ENCODE data around the gene ZDHHC22.
"Not testable (repeated sequence)": the region's sequence is repeated elsewhere in the genome, so short reads cannot be mapped to it uniquely, and the experiment has no call there.

The ZDHHC22 gene, protein sequence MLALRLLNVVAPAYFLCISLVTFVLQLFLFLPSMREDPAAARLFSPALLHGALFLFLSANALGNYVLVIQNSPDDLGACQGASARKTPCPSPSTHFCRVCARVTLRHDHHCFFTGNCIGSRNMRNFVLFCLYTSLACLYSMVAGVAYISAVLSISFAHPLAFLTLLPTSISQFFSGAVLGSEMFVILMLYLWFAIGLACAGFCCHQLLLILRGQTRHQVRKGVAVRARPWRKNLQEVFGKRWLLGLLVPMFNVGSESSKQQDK

DNA sequence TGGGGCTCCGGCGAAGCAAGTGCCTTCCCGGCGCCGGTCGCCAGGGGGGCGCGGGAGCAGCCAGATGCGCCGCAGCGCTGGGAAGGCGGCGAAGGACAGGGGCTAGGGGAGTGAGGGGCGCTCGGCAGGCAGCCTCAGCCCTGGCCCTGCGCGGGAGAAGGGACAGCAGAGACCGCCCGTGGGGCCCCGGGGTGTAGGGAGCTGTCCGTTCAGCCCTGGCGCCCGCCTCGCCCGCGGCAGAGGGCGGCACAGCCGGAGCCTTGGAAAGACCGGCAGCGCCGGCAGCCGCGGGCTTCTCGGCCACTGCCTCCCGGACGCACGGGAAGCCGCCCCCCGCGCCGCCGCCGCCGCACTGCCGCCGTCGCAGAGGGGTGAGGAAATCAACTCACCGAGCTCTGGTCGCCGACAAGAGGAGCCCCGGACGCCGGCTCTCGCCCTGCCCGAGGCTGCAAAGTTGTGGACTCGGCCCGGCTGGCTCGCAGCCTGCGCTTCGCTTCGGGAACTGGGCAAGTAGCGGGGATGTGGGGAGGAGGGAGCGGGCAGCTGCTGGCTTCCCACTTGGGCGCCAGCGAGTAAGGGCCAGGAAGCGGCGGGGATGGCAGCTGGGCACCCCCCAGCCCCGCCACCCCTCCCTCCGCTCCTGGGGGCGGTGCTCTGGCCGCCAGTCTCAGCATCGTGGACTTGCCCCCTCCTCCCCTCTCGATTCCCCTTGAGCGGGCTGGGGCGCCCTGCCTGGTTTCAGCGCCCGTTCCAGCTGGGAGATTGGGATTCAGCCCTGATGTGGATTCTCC, at the start of gene ZDHHC22:
ZDHHC22 (minus strand) TSS at position 578 of the 791 bp plus-strand sequence. CDS start 2,053 bp downstream, outside the sequence.
- no peak for DNase-seq

GRCh38 chr14:77190977-77191376, 49.4 kb upstream of the ZDHHC22 start:
- DNase-seq, result no peak

DNA sequence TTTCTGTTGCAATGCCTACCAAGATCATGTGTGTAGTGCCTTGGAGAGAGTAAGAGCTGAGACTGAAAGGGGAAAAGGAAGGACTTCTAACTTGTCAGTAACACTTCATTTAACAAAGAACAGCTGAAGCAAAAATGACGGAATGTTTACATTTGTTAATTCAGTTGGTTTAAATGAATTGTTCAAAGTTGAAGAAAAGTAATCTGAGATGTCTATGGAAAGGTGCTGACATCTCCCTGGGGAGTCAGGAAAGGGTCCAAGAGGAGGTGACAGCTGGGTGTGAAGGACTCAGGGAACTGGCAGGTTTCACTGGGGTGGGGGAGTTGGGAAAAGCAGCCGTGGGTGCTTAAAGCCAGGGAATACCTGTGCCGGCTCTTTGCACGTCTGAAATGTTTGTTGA, 47.9 kb upstream of the ZDHHC22 start:
- DNase-seq, result no peak

- no peak for DNase-seq
Measured at GRCh38 chr14:77187649-77188012, 46.0 kb upstream of the ZDHHC22 start.

GRCh38 chr14:77186911-77187648, 45.5 kb upstream of the ZDHHC22 start:
- DNase-seq, result no peak

- no peak for DNase-seq
Measured at GRCh38 chr14:77185093-77185465, 43.5 kb upstream of the ZDHHC22 start.

- no peak for DNase-seq
Measured at GRCh38 chr14:77184396-77185092, 43.0 kb upstream of the ZDHHC22 start.

- DNase-seq, result no peak
Measured at GRCh38 chr14:77183896-77184295, 42.3 kb upstream of the ZDHHC22 start.

GRCh38 chr14:77181603-77182437, 40.2 kb upstream of the ZDHHC22 start, which contains the start of gene TMEM63C:
Gene TMEM63C, plus strand, starts transcription at chr14:77181798. Its CDS starts 37,016 bp downstream, at chr14:77218814.
- DNase-seq, result peak; percentile 80

GRCh38 chr14:77180726-77181602, 39.4 kb upstream of the ZDHHC22 start:
- no peak for DNase-seq

DNA sequence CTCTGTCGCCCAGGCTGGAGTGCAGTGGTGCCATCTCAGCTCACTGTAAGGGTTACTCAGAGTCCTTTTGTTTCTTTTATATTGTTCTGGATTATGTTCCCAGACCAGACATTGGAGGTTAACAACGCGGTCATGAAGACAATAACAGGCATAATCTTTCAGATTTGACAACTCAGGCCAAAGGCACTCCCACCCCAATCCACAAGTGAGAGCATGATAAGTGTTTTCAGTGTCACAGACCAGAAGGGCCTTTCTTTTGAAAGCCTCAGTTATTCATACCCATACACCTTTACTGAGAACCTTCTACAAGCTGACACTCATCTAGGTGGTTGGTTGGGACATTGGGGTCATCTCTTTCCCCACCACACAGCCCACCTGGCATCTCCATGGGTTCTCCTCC, 37.1 kb upstream of the ZDHHC22 start:
- DNase-seq, result no peak

GRCh38 chr14:77177702-77178101, 36.1 kb upstream of the ZDHHC22 start:
- no peak for DNase-seq

DNA sequence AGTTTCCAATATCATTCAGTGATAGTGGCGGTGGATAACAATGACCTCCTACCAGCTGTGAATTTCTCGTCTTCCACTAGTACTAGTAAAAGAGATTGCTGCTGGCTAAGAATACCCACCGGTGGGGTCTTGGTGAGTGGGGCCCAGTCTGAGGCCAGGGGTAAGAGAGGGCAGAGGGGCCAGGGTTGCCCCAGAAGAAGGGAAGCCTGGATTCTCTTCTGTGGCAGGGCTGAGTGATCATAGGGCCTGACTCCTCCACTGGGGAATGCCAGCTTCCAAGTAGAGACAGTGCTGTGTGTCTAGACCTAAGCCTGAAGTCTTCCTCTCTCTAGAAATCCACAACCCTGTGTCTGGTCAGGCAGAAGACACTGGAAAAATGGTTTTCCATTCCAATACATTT, 34.3 kb upstream of the ZDHHC22 start:
- DNase-seq, result no peak

- DNase-seq, result not testable (repeated sequence)
Measured at GRCh38 chr14:77173911-77174617, 32.5 kb upstream of the ZDHHC22 start.

- no peak for DNase-seq
Measured at GRCh38 chr14:77172916-77173315, 31.3 kb upstream of the ZDHHC22 start.

DNA sequence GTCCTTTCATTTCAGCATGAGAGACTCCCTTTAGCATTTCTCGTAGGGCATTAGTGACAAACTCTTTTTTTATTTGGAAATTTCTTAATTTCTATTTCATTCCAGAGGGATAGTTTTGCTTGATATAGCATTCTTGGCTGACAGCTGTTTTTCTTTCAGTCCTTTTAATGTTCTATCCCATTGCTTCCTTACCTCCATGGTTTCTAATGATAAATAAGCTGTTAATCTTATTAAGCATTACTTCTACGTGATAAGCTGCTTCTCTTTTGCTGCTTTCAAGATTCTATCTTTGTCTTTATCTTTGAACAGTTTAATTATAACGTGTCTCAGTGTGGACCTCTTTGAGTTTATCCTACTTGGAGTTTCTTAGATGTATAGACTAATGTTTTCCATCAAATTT, 28.5 kb upstream of the ZDHHC22 start:
- no peak for DNase-seq

DNA sequence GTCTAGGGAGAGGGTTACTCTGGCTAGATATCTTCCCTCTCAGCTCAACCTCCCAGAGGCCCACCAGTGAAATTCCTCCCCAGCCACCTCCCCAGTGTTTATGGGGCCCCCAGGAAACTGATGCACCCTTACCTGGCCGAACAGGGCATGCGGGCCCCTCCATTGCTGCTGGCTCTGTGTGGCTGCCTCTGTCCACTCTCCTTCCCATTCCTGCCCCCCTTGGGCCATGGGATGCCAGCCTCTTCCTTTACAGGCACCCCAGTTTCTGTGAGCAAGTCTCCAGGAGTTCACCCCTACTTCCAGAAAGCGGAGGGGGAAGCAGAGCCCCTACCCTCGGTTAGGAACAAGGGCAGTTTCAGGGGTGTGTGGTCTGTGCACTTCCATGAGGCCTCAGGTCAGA, 19.4 kb upstream of the ZDHHC22 start:
- DNase-seq, result no peak

- no peak for DNase-seq
Measured at GRCh38 chr14:77158882-77159255, 17.3 kb upstream of the ZDHHC22 start.

DNA sequence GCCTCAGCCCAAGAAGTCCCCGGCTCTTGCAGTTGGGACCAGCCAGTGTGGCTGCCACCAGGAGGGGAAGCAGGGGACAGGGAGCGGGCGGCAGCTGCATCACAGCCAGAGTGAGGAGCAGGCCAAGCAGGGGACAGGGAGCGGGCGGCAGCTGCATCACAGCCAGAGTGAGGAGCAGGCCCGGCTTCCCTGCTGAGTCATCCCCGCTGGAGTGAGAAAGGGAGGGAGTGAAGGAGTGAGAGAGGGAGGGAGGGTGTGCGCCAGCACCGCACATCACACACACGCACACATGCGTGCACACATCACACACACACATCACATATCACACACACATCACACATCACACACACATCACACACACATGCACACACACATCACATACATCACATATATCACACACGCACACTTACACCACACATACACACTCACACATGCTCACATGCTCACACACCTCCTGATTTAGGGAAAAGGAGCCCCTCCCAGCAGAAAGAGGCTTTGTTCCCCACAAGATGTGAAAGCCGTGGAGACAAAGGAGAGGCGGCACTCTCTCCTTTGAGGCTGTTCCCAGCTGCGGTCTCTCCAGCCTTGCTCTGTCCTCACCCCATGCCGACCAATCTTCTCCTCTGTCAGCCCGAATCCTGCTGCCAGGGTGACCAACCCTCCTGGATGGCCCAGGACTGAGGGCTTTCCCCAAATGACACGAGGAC, 16.7 kb upstream of the ZDHHC22 start:
- peak; percentile 26 for DNase-seq

DNA sequence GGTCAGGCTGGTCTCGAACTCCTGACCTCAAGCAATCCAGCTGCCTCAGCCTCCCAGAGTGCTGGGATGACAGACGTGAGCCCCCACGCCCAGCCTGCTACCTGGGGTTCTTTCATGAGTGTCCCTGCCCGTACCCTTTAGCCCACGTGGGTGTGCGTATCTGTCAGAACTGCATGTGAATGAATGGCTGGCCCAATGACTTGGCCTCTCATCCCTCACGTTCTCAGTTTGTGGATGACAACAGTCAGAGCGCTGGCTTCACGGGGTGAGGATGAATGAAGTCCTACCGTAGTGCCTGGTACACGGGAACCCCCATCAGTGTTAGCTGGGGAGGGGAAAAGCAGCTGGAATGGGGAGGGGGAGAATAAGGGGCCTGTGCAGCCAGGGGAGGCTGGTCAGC, 16.1 kb upstream of the ZDHHC22 start:
- DNase-seq, result no peak
